Iris pigment epithelial cell (primary cell): ENCODE results near the gene H1-8.

Source experiments
- DNase-seq: peaks from one replicate; pipeline ENCODE4 v3.0.0-alpha.2; 2011; ENCODE audit warnings: low read depth

H1-8 gene

DNA sequence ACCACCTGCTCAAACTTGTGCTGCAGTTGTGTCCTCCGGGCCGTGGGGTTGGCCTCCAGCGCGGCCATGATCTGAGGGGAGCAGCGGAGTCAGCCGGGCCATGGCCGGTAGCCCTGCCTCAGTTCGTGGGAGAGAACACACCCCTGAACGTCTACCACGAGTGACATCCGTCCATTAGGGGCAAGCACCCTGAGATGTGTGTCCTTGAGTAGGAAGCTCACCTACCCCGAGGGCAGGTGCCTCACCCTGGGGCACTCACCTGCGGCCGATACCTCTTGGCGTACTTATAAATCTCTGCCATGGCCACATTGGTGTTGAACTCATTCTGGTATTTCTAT, 13.4 kb downstream of the H1-8 start:
- no peak for DNase-seq

DNA sequence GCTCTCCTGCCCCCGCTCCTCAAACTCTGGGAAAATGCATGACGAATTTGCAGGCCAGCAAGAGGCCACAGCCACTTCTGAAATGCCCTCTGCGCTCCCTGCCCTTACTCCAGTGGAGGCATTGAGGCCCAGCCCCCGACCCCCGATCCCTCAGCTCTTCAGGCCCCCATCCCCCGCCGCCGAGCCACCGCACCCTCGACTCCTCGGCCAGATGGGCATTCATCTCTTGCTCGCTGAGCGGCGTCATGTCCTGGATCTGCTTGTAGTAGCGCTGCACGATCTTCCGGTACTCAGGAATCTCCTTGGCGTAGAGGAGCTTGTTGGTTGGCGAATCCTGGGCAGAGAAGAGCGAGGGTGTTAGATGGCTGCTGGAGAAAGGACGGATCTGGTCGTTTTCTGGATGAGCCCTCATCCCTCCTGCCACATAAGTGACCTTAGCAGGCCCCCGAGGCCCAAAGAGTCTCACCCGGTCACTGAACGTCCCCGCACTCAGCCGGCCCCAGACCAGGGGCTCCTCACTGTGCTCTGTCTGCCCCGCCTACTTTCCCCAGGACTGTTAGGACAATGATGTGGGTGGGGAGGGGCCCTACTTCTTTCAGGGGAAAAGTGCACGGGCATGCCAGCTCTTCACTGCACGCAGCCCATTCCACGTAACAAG, 14.0 kb downstream of the H1-8 start:
- DNase-seq: no peak

DNA sequence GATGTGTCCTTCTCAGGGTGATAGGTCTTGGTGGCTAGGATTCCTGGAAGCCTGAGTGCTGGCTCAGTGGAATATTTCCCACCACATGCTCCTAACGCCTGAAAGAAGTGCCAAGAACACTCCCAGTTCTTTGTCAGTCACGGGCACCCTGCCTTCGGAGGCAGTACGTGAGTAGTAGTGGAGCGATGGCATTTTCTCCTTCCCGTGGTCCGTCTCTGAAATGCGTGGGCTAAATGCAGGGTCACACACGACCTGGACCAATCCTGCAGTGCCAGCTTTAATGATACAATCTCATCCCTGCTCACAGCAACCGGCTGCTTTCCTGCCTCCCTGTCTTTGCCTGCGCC, 14.5 kb downstream of the H1-8 start:
- no peak for DNase-seq

DNA sequence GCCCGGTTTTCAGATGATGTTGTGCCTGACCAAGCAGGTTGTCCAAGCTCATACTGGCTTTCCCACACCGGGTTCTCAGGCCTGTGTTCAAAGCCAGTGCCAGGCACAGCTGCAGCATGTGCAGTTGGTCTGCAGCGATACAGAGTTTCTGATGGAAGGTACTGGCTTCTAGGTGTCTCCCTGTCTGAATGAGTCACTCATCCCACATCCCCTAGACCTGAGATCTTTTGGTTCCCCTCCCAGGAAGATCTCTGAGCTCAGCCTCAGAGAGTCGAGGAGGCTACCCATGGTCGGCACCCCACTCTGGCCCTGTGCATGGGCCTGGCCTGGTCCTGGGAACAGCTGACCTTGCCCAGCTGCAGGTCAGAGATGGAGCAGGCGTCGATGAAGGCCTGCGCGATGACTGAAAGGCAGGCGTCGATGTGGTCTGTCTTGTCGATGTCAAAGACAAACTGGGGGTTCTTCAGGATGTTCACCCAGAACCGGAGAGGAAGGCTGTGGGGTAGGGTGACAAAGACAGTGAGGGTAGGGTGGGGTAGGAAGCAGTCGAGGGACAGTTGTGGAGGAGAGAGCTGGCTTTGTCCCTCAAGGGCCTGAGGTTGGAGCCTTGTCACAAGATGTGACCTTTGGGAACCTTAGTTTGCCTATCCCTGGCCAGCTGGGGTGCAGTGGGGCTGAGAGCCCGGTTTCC, 15.3 kb downstream of the H1-8 start:
- peak; percentile 42 for DNase-seq

DNA sequence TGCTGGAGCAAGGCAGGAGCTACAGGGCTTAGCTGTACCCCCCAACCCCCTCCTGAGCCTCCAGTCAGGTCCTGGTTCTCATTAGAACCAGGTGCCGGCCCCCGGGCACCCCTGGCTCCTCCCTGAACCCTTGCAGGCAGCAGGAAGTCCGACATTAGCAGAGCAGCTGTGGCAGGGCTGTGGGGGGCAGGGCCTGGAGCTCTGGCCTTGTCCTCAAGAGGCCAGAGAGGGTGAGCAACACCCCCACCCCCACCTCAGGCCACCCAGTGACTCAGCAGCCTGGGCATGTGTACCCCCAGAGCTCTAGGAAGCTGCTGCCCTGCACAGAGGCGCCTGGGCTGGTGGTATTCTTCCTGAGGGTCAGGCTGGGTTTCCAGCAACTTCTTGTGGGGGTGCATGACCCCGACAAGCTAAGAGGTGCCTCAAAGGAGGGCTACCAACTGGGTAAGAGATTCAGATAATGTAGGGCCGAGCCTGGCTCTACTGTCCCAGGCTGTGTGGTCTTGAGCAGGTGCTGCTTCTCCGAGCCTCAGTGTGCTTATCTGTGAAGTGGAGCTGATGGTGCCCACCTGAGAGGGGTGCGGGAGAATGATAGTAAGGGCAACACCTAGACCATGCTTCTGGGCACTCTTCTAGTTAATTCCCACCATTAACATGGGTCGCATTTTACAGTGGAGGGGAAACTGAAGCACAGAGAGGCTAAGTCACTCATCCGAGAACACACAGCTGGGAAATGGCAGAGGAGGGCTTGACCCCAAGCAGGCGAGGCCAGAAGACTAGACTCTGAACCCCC, 16.0 kb downstream of the H1-8 start:
- DNase-seq: peak; percentile 75

DNA sequence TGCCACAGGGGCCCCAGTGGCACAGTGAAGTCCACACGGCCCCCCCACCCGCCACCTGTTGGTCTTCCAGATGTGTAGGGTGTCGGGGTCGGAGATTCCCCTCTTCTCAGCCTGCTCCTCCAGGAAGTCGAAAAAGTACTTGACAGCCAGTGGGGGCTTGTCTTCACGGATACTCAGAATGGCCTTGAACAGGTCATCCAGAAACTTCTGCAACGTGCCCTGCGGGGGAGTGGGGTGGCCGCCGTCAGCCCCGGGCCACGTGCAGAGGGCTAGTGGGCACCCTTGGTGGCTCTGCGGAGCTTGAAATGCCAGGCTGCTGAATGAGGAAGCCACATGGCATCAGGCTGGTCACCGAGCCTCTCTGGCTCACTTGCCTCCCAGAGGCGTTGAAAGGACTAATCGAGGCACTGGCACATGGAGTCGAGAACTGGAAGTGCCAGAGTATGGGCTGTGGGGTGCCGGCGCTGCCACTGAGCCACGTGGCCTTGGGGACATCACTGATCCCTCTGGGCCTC, 16.6 kb downstream of the H1-8 start:
- no peak for DNase-seq

DNA sequence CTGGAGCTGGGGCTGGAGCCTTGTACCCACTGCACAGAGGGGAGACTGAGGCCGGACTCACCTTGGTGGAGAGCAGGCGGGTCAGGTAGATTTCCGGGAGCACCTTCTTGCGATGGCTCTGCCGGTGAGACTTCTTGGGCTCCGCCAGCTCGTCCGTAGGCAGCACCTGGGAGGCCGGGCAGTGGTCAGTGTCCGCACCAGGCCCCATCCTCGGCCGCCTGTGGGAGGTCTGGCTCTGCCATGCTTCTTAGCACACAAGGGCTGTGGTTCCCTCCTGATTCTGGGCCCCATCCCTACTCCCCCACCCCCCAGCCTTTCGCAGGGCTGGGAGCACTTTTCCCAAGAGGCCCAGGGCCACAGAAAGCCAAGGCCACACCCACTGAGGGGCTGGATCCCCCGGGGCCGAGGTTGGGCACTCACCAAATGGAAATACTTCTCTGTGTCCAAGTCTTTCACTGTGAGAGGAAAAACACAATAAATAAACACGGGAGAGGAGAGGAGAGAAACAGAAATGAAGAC, 17.4 kb downstream of the H1-8 start:
- peak; percentile 39 for DNase-seq

DNA sequence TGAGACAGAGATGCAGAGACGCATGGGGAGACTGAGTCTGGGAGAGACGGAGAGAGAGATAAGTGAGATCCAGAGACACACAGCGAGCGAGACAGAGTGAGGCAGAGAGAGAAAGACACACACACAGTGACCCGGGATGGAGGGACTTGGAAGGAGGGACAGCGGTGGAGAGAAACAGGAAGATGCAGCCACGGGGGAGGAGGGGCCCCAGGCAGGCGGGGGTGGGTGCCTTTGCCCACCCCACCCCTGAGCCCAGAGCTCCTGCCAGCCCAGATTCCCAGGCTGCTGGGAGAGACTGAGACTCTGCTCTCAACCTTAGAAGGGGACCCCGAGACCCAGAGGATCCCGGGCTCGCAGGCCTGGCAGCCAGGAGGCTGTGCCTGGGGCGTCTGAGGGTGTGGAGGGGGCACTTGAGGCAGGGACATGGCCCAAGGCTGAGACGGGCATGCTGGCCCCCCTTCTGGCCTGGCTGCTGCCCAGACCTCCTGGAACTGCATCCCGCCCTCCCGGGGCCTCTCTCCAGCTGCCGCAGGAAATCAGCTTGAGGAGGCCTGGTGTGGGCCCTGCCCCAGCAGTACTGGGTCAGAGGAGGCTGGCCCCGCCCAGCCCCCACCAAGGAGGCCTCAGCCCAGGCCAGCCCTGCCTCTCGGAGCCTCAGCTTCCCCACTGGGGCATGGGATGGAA, 18.1 kb downstream of the H1-8 start:
- DNase-seq: peak; percentile 78

DNA sequence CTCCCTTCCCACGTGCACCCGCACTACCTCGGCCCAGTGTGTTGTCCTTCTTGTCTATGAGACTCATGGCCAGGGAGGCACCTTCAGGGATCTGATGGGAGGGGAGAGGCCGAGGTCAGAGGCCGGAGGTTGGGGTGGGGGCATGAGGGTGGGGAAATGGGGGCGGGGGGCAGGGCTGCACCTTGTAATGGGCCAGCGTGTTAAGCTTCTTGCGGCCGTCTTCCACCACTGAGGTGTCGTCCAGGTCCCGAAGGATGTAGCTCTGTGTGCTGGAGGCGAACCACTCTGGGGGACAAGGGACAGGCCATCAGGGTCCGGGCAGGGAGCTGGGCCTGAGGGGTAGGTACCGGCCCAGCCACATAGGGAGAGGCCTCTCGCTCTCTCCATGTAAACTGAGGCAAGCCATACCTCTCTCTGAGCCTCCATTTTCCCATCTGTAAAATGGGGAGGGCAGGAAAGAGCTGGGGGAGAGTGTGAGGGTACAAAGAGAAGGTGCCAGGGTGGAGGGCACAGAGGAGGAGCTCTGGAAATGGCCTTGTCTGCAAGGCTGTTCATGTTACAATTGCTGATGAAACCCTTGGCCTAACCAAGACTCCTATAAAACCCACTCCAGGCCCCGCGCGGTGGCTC, 18.8 kb downstream of the H1-8 start:
- DNase-seq: no peak

DNA sequence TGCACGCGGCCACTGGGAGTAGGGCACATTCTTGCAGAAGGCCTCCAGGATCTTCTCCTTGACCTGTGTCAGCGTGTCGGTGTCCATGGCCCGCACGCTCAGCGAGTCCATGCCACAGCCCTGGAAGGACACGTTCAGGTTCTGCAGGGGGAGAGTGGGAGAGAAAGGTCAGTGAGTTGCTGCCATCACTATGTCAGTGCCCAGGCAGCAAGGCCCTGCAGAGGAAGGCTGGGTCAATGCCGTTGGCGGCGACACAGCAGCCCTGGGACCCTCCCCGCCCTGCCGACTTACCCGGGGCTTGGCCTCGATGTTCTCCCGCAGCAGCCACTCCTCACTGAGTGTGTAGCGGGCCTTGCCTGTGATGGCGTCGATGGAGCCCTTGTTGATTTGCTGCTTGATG, 19.8 kb downstream of the H1-8 start:
- no peak for DNase-seq

DNA sequence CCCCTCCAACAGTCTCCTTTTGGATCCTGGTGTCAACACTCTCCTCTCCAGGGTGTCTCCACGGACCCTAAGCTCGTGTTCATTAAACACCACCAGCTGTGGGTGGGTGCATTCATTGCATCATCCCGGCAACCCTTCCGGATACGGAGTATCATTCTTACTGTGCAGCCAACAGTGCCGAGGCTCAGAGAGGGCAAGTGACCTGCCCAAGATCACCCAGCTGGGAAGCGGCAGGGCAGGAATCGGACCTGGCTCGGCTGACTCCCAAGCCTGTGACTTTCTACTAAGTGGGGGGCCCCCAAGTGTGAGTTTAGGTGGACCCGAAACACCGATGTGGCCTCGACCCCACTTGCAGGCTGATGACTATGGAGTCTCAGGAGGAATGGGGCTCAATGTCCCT, 20.4 kb downstream of the H1-8 start:
- DNase-seq: no peak

DNA sequence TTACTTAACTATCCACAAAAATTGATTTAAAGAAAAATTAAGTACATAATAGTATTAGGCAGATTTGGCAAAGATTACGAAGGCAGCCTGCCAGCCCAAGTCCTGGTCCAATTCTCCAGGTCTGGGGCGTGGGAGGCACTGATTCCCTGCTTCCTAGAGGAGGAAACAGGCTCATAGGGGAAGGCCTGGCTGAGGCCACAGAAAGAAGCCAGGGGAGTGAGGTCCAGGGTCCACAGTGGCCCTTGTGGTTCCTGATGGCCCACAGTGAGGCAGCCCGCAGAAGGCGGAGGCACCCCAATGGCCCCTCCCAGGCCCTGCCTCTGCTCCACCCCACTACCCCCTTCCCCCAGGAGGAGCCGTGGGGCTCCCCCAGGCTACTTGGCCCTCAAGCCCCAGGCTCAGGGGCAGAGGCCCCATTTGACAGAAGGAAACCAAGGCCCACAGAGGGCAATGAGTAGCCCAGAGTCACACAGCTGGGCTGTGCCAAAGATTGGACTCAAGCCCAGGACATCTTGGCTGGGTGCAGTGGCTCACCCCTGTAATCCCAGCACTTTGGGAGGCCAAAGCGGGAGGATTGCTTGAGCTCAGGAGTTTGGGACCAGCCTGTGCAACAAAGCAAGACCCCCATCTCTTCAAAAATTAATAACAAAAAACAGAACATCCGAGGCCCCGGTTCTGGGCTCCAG, 21.0 kb downstream of the H1-8 start:
- DNase-seq: no peak

DNA sequence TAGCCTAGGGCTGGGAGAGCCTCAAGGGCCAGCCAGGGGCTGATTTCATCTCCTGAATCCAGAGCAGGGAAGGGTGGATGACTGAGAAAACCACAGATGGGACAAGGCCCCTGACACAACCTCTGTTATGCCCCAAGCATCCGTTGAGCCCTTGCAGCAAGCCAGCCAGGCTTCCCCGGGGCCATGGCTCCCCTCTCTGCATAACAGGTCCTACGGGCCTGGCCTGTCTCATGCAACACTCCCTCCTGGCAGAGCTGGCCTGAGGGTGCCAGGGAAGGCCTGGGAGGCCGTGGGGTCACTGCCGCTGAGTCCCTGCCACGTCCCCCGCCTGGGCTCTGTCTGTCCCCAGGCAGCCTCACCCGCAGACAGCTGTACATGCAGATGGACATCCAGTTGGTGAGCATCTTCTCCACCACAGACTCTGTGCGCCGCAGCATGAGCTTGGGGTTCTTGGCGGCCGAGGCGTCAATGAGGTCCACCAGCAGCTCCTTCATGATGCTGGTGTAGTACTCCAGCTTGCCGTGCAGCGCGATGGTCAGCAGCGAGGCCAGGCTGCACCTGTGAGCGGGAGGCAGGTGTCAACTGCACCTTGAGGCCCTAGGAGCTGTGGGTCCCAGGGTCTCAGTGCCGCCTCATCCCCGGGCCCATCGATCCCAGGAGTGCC, 22.1 kb downstream of the H1-8 start:
- no peak for DNase-seq

DNA sequence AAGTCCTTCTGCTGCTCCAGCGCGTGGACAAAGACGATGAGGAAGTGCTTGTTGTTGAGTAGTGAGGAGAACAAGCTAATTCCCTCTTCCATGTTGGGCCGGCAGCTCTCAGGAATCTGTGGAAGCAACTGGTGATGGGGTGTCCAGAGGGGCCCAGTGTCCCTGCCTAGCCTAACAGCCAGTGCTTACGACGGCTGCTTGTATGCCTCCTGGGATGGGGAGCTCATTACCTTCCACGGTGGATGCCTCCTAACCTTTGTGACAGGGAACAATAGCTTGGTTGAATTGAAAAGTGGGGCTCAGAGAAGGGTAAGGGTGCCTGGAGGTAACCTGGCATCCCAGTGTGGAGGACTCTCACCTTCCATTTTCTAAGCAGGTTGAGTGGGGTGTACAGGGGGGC, 22.9 kb downstream of the H1-8 start:
- no peak for DNase-seq

DNA sequence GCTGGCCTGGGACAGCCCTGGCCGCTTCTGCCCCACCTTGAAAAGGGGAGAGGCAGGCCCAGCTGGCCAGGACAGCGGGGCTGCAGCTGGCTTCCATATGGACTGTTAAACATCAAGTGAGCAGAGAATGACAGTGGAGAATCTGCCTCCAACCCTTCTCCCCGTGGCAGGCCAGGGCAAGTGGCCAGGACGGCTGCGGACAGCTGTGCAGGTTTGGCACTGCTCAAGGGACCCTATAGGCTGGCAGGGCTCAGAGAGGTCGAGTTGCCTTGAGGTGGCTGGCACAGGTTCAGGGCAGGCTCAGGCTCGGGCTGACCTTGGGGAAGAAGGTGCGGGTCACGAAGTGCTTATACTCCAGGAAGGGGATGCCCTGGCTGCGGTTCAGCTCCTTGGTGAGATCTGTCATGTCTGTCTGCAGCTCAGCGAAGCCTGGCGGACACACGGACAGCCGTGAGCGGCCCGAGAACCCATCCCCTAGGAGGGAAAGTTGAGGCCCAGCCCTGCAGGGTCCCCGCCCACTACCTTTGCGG, 24.3 kb downstream of the H1-8 start:
- DNase-seq: no peak

DNA sequence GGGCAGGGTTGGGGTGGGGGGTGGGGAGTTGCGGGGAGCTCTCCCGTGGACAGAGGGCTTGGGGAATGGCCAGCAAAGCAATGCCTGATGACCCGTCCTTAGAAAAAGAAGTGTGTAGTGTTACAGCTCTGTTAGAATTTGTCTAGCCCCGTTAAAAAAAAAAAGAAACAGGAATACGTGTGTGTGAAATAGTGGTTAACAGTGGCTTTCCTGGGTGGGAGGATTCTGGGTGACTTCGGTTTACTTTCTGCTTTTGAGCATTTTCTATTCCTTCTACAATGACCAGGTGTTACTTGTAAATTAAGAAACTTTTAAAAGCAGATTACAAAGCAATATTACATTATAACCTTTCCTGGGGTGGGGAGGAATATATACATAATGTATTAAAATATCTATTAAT, 25.0 kb downstream of the H1-8 start:
- DNase-seq: no peak

DNA sequence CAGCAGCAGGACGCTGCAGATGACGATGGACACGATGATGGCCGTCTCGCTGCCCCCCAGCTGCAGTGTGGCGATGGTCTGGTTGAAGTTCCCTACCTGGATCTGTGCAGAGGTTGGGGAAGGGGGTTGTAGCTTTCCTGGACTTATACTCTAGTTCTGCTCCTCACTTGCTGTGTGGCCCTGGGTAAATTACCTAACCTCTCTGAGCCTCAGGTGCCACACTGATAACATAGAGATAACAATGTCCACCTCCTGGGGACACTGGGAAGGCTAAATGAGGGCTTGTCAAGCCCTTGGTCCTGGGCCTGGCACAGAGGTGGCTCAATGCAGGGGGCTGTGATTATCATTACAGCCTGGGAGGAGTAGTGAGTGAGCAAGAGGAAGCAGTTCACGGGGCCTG, 26.9 kb downstream of the H1-8 start:
- DNase-seq: no peak

DNA sequence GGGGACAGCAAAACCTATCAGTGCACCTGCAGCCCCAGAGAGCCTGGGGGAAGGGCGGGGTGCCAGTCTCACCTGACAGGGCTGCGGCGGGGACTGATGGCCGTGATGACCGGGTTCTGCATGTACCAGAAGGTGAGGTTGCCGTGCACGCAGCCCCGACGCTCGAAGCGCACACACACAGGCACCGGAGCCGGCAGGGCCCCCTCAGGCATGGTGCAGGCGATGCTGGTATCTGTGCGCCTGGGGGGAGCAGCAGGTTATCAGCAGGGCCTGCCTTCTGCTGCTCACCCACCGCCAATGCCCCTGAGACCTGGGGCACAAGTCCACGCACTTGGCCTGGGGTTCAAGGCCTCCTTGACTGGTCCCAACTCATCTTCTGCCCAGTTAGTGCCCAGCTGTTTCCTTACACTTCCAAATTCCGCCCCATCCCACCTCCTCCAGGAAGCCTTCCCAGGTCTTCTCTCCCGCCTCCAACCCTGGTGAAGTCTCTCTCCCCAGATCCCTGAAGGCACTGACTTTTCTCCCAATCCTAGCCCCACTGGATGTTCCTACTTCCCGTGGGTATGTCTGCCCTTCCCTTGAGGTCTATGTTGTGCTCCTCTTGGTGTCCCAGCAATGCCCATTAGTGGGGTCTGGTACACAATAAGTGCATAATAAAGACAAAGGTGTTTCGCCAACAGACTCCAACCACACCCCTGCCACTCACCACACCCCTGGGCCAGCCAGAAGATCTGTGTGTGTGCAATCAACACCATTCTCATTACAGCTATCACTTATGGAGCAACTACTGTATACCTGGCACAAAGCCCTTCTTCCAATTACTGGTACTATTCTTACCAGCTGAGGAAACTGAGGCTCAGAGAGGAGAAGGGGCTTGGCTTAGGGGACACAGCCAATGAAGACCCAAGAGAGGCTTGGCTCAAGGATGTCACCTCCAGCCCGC, 28.9 kb downstream of the H1-8 start:
- DNase-seq: no peak

DNA sequence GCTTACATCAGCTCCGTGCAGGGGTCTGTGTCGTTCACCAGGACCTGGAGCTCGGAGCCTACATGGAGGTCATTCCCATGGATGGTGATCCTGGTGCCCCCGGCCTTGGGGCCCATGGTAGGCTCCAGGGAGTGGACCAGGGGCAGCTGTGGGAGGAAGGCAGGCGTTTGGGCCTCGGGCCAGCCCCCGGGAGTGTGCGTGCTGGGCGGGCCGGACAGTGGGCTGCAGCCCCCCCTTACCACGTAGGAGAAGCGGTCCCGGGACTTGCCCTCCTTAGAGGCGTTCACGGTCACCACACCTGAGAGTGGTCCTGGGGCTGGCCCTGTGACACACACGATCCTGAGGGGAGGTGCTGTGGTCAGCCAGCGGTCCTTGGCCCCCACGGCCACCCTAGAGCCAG, 29.6 kb downstream of the H1-8 start:
- no peak for DNase-seq
